Measurements from ENCODE around the gene GNB1L. TPM values are rescaled to one million over a fixed set of nuclear protein-coding genes. Genes with fewer than 3 reads are reported as not detected.

Gene GNB1L
- total RNA-seq, 2 donors from 2014 or later, result 2.6 to 4.7 TPM

GRCh38 chr22:19842393-19843106, 12.1 kb downstream of the GNB1L start:
- Histone ChIP-seq H3K9me3 (no peaks in the 10 kb centered on the region), H3K4me1 (peaks cover 0 to 26% of the 10 kb centered on the region in 2 donors), H3K36me3 (no peaks in the 10 kb centered on the region), H3K27ac (no peak overlapping the region), H3K4me3 (no peak overlapping the region), H3K27me3 (no peaks in the 10 kb centered on the region)
- TF ChIP-seq CTCF (IDR thresholded peaks at IDR 0.05), result no peak
- DNase-seq (ENCODE audit: low spot score), result peak; percentile 42

GRCh38 chr22:19841641-19842392, 12.9 kb downstream of the GNB1L start:
- Histone ChIP-seq H3K27me3 (no peaks in the 10 kb centered on the region), H3K27ac (no peak overlapping the region), H3K4me1 (peaks cover 0 to 26% of the 10 kb centered on the region in 2 donors), H3K4me3 (no peak overlapping the region), H3K9me3 (no peaks in the 10 kb centered on the region), H3K36me3 (no peaks in the 10 kb centered on the region)
- TF ChIP-seq CTCF (IDR thresholded peaks at IDR 0.05), result no peak
- no peak for DNase-seq (ENCODE audit: low spot score)

GRCh38 chr22:19840955-19841640, 13.6 kb downstream of the GNB1L start:
- no peak for TF ChIP-seq CTCF (IDR thresholded peaks at IDR 0.05)
- no peaks in the 10 kb centered on the region for H3K9me3 ChIP-seq

GRCh38 chr22:19840059-19840458, 14.6 kb downstream of the GNB1L start:
- no peaks in the 10 kb centered on the region for H3K9me3 ChIP-seq
- H3K4me1 ChIP-seq, result peaks cover 0 to 24% of the 10 kb centered on the region in 2 donors
- no peak for TF ChIP-seq CTCF (IDR thresholded peaks at IDR 0.05)
- DNase-seq (ENCODE audit: low spot score), result no peak
- no peaks in the 10 kb centered on the region for H3K36me3 ChIP-seq
- H3K27me3 ChIP-seq, result no peaks in the 10 kb centered on the region
- H3K4me3 ChIP-seq, result no peak overlapping the region
- no peak overlapping the region for H3K27ac ChIP-seq

More at GRCh38 chr22:19840955-19841640, 13.6 kb downstream of the GNB1L start:
- Histone ChIP-seq H3K27me3 (no peaks in the 10 kb centered on the region), H3K4me1 (peaks cover 0 to 26% of the 10 kb centered on the region in 2 donors), H3K27ac (no peak overlapping the region), H3K4me3 (no peak overlapping the region), H3K36me3 (no peaks in the 10 kb centered on the region)
- no peak for DNase-seq (ENCODE audit: low spot score)

GRCh38 chr22:19837915-19838314, 16.8 kb downstream of the GNB1L start:
- DNase-seq (ENCODE audit: low spot score), result no peak
- TF ChIP-seq CTCF (IDR thresholded peaks at IDR 0.05), result no peak
- Histone ChIP-seq H3K36me3 (no peaks in the 10 kb centered on the region), H3K9me3 (no peaks in the 10 kb centered on the region), H3K4me1 (peaks cover 0 to 2% of the 10 kb centered on the region in 2 donors), H3K27me3 (no peaks in the 10 kb centered on the region), H3K27ac (no peak overlapping the region), H3K4me3 (no peak overlapping the region)

All from right atrium auricular region (tissue), 2 donors.